Sigmoid colon (tissue), 3 donors: ENCODE results near the gene MCM9.

Experiments used
- POLR2A ChIP-seq, 2 donors: fragments of 450-650 bp; IDR thresholded peaks; one replicate each; pipeline ENCODE4 v1.6.1; 2016; ENCODE audit warnings: antibody characterized with exemption in 2 of 2, mild to moderate bottlenecking in 2 of 2, moderate library complexity in 2 of 2
- TF ChIP-seq, protein P1 (sequence below), 4 experiments: fragments of 450-650 bp in 3 of 4; fragments of 200-600 bp in 1 of 4; IDR thresholded peaks; one replicate each; pipeline ENCODE4 v1.5.1; 2016 to 2019; ENCODE audit warnings: antibody characterized with exemption in 4 of 4, mild to moderate bottlenecking in 3 of 4, moderate library complexity in 2 of 4

GRCh38 chr6:118967239-118967638 lies 32.3 kb upstream of the MCM9 start:
- TF ChIP-seq, protein P1, sequence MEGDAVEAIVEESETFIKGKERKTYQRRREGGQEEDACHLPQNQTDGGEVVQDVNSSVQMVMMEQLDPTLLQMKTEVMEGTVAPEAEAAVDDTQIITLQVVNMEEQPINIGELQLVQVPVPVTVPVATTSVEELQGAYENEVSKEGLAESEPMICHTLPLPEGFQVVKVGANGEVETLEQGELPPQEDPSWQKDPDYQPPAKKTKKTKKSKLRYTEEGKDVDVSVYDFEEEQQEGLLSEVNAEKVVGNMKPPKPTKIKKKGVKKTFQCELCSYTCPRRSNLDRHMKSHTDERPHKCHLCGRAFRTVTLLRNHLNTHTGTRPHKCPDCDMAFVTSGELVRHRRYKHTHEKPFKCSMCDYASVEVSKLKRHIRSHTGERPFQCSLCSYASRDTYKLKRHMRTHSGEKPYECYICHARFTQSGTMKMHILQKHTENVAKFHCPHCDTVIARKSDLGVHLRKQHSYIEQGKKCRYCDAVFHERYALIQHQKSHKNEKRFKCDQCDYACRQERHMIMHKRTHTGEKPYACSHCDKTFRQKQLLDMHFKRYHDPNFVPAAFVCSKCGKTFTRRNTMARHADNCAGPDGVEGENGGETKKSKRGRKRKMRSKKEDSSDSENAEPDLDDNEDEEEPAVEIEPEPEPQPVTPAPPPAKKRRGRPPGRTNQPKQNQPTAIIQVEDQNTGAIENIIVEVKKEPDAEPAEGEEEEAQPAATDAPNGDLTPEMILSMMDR (IDR thresholded peaks at IDR 0.05) = no peak
- TF ChIP-seq POLR2A (IDR thresholded peaks at IDR 0.05) = no peak
